ENCODE measurements around the gene PADI3. TPM values are rescaled to one million over a fixed set of nuclear protein-coding genes. Genes with fewer than 3 reads are reported as not detected.

Gene PADI3
- total RNA-seq, 1 experiment from 2014 or later, result 2.5 TPM

DNA sequence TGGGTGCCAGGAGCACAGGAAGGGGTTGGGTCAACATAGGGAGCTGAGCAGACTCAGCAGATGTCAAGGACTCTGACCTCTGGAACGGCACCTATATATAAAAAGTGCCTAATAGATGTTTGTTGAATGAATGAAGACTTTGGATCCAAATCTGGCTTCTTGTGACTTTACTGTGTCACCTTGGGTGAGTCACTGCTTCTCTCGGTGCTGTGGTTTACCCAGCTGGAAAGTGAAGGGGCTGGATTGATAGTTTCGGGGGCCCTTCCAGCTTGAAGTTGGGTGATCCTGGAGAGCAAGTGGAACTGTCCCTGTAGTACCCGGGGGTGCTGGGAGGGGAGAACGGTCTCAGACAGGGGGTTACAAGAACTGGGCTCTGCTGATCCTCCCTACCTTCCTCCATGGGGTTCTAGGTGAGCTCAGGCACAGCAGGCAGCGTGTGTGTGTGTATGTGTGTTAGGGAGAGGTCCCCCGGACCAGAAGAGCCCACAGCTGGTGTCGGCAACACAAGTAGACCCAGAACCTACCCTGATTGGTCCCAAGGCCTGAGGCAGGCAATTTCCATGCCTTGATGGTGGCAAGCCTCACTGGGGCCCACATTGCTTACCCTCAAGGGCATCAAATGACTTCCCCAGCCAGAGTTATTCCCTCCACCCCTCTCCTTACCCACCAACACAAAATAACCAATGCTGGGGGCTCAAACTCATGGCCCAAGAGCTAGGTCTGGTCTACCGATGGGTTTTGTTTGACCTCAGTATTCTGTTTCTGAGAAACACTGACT lies 49.4 kb upstream of the PADI3 start:
- H3K27me3 Mint-ChIP-seq (ENCODE audit: low read depth), result peaks cover 12% of the 10 kb centered on the region
- Histone ChIP-seq H3K14ac (ENCODE audit: insufficient read depth, low read length) (no peak overlapping the region), H3K9ac (ENCODE audit: extremely low read depth, insufficient read length, low read length) (no peak overlapping the region), H4K8ac (replicated peaks; ENCODE audit: insufficient read length, low read depth, low read length) (no peak overlapping the region), H3K79me1 (ENCODE audit: insufficient read depth, low read depth, low read length, poor library complexity, severe bottlenecking) (no peaks in the 10 kb centered on the region), H3K4ac (ENCODE audit: low read depth, low read length) (no peak overlapping the region), H3T11ph (ENCODE audit: low read length) (no peak overlapping the region), H3K9me3 (ENCODE audit: control insufficient read depth, low read depth, low read length) (no peaks in the 10 kb centered on the region), H4K91ac (ENCODE audit: insufficient read length, low read depth, low read length) (no peak overlapping the region), H3K4me2 (ENCODE audit: insufficient read depth, insufficient read length, low read length) (no peak overlapping the region), H3K56ac (ENCODE audit: insufficient read length, low read depth, low read length) (no peak overlapping the region), H4K5ac (ENCODE audit: insufficient read length, low read depth, low read length) (no peak overlapping the region), H4K20me1 (ENCODE audit: control insufficient read depth, insufficient read depth, insufficient read length) (no peaks in the 10 kb centered on the region), H2AK5ac (ENCODE audit: insufficient read length, low read length) (no peak overlapping the region), H3K27ac (ENCODE audit: insufficient read length, low read depth, low read length) (no peak overlapping the region), H2AFZ (ENCODE audit: low read length) (no peak overlapping the region), H3K23me2 (ENCODE audit: insufficient read length, low read depth, low read length, poor library complexity, severe bottlenecking) (no peaks in the 10 kb centered on the region), H3K79me2 (ENCODE audit: insufficient read depth, low read length) (no peaks in the 10 kb centered on the region), H3K4me1 (ENCODE audit: insufficient read depth, low read length) (no peaks in the 10 kb centered on the region), H3K27me3 (ENCODE audit: insufficient read depth, low read length) (no peaks in the 10 kb centered on the region), H2BK5ac (ENCODE audit: insufficient read length, low read length) (no peak overlapping the region), H2BK120ac (ENCODE audit: low read depth, low read length, poor library complexity, severe bottlenecking) (no peak overlapping the region), H2BK15ac (ENCODE audit: low read depth, low read length) (no peak overlapping the region), H2BK20ac (ENCODE audit: low read depth, low read length, poor library complexity, severe bottlenecking) (no peak overlapping the region), H3K18ac (ENCODE audit: insufficient read length, low read depth, low read length) (no peak overlapping the region), H2BK12ac (ENCODE audit: insufficient read length, low read depth, low read length) (no peak overlapping the region), H3K23ac (ENCODE audit: insufficient read length, low read depth, low read length) (no peak overlapping the region)
- TF ChIP-seq, protein P1, sequence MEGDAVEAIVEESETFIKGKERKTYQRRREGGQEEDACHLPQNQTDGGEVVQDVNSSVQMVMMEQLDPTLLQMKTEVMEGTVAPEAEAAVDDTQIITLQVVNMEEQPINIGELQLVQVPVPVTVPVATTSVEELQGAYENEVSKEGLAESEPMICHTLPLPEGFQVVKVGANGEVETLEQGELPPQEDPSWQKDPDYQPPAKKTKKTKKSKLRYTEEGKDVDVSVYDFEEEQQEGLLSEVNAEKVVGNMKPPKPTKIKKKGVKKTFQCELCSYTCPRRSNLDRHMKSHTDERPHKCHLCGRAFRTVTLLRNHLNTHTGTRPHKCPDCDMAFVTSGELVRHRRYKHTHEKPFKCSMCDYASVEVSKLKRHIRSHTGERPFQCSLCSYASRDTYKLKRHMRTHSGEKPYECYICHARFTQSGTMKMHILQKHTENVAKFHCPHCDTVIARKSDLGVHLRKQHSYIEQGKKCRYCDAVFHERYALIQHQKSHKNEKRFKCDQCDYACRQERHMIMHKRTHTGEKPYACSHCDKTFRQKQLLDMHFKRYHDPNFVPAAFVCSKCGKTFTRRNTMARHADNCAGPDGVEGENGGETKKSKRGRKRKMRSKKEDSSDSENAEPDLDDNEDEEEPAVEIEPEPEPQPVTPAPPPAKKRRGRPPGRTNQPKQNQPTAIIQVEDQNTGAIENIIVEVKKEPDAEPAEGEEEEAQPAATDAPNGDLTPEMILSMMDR (conservative IDR thresholded peaks at IDR 0.05), result no peak
- H3K4me3 Mint-ChIP-seq, result no peak overlapping the region
- no peak for DNase-seq
- no peak overlapping the region; a peak in 1 of 7 replicates for H3K27ac Mint-ChIP-seq
- no CpG with 5 or more reads among the region's 9 CpGs for WGBS (ENCODE audit: extremely low coverage, insufficient read length, low lambda C conversion rate)
- H3K4me1 Mint-ChIP-seq, result peaks cover 7 to 17% of the 10 kb centered on the region in 2 experiments
- no peaks in the 10 kb centered on the region; a peak in 1 of 7 replicates for H3K36me3 Mint-ChIP-seq (ENCODE audit: insufficient read depth in 1 of 3, low read depth in 3 of 3)
- no peaks in the 10 kb centered on the region for H3K9me3 Mint-ChIP-seq

Measured in H9 (cell line).